ENCODE measurements around the gene GOLGA6D.
A peak's percentile ranks its signal among the peaks of the same experiment; 100 is the strongest.
"Not testable (repeated sequence)": the region's sequence is repeated elsewhere in the genome, so short reads cannot be mapped to it uniquely, and the experiment has no call there.

GOLGA6D gene

GRCh38 chr15:75333654-75334419 is 51.2 kb downstream of the GOLGA6D start:
- not testable (repeated sequence) for DNase-seq

GRCh38 chr15:75335313-75335704 is 52.7 kb downstream of the GOLGA6D start:
- DNase-seq, result no peak

- DNase-seq, result peak; percentile 60
Observed at GRCh38 chr15:75335705-75336355, 53.2 kb downstream of the GOLGA6D start, which contains the start of gene COMMD4. TSS of gene COMMD4 (plus strand) at chr15:75336063. CDS start at chr15:75336090, 27 bp downstream.

GRCh38 chr15:75338661-75339240 is 56.1 kb downstream of the GOLGA6D start:
- DNase-seq, result no peak

- no peak for DNase-seq
Observed at GRCh38 chr15:75339531-75340240, 57.1 kb downstream of the GOLGA6D start.

- no peak for DNase-seq
Observed at GRCh38 chr15:75342221-75342620, 59.6 kb downstream of the GOLGA6D start.

GRCh38 chr15:75343953-75344352 is 61.3 kb downstream of the GOLGA6D start:
- DNase-seq, result not testable (repeated sequence)
